ENCODE results near the gene ANKRD29.

The ANKRD29 gene, protein sequence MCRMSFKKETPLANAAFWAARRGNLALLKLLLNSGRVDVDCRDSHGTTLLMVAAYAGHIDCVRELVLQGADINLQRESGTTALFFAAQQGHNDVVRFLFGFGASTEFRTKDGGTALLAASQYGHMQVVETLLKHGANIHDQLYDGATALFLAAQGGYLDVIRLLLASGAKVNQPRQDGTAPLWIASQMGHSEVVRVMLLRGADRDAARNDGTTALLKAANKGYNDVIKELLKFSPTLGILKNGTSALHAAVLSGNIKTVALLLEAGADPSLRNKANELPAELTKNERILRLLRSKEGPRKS

DNA sequence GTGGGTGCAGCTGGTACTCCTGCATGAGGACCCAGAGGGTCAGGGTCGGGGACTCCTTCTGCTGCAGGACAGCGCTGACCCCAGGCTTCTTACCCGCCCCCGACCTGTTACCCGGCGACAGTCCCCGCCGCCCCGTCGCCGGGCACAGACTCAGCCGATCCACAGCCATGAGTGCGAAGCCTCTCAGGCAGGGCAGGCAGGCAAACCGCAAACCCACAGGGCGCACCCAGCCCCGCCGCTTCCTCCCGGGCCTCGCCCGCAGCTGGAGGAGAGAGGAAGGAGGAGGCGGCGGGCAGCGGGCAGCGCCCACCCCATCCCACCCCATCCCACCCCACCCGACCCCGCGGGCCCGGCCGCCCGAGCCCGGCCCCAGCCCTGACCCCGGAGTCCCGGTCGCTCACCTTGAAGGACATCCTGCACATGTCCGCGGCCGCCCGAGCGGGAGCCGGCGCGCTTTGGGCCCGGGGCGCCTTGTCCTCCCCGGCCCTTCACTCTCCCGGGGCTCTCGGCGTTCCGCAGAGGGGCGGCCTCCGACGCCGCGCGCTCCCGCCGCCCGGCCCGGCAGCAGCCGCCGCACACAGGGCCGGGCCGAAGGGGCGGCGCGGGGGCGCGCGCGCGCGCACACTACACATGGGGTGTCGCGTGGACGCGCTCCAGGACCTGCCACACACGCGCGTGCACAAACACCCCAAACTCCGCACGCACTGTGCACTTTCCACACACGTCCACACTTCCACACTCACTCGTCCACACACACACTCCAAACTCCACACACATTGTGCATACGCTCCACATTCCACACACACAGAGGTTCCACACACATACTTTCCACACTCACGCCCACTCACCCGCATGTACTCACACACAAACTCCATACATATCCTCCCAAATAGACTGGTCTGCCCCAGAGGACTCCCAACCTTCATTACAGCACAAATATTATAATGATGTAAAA, at the start of gene ANKRD29:
Gene ANKRD29 (minus strand): TSS at position 603 of the 955 bp plus-strand sequence. CDS start 181 bp downstream, at position 422.
- DNase-seq: peak; percentile 31

DNA sequence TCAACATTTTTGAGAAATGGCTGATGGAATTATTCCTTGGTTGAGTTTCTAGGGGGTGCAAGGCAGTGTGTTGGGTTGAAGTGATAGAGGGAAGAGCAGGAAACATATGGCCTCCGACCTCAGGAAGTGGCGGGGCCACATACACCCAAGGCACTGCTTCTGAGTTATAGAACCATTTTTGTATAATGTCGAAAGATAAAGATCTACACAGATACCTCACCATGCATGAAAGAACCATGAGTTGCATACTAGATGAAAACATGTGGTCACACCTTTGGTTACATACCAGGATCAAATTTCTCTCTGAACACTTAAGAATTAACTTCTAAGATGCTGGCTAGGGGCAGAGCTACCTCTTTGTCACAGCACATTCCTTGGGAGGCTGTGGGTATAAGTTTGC, 49.7 kb upstream of the ANKRD29 start:
- no peak for DNase-seq

DNA sequence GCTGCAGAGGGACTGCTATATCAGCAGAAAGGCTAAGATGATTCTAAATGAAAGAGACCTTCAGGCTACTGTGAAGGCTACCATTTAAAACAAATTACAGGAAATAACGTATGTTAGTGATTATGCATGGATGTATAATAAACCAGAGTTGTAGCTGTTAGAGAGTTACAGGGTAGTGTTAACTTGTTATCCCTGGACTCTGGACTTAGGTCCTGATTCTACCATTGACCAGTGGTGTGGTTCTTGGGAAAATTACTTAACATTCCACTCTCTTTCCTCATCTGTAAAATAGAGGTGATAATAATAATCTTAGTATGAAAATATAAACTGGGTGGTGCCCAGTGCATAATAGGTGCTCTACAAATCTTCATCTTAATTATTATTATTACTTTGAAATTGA, 48.7 kb upstream of the ANKRD29 start:
- no peak for DNase-seq

DNA sequence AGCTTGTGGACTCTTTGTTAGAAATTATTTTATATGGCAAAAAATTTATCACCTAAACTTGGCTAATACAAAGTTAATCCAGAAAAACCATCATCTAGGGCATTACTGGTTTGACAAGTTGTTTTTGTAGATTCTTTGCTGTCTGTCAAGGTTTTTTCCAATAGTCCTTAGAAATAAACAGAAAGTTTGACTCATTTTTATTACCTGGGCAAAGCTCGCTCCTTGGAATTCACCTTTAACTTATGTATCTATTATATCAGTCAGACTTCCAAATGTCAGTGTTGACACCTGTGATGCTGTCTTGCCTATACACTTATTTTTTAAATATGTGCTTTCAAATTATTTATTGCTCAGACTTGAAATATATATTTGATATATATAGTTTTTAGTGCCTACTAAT, 48.2 kb upstream of the ANKRD29 start:
- no peak for DNase-seq

DNA sequence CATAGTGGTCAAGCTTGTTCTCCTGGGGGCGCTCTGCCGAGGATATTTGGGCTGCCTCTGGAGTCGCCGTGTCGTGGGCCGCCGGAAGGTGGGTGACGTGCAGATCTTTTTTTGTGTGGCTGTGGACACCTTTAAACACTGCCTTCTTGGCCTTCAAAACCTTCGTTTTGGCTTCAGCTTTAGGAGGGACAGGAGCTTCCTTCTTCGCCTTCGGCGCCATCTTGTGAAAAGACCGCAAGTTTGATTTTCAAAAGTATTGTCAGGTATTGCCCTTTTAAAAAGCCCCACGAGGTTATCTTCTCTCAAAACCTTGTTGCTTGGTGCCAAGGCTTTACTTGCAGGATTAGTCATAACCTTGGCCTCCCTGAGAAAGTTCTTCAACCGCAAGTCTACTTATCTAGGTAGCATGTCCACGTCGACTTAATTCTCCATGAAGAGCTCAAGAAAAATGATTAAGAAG, 47.4 kb upstream of the ANKRD29 start:
- DNase-seq: no peak

DNA sequence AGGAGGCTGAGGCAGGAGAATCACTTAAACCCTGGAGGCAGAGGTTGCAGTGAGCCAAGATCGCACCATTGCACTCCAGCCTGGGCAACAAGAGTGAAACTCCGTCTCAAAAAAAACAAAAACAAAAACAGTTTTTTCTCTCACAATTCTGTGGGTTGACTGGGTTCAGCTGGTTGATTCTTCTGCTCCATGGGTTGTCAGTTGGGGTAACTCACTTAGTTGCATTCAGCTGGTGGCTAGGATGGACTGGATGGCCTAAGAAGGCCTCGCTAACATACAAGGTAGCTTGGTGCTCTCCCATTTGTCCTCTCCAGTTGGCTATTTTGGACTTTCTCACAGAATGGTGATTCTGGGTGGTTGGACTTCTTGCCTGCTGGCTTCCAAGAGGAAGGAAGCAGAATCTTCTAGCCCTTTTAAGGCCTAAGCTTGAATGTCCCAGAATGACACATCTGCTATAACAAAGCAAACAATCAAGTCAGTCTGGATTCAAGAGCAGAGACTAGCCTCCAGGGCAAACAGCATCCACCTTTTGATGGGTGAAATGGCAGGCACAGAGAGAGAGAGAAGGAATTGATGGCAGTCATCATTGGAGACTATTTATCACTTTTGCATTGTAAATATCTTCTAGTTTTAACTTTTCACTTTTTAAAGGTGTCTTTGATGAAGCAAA, 44.4 kb upstream of the ANKRD29 start:
- no peak for DNase-seq

DNA sequence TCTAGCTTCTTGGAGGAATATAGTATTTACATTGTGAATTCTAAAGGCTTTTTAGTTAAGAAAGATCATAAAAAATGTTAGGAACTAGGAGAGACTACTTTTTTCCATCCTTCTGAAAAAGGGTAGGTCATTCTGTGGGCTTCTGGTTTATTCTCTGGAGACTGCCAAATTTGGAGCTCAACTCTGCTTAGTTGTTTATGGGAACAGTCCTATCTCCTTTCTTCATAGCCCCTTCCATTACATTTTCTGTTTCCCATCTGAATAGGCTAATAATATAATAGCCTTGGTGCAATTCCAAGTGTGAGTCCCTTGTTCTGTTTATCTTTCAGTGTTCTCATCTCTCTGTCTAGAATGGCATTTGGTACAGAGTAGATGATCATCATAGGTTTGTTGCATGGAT, 42.1 kb upstream of the ANKRD29 start:
- no peak for DNase-seq

DNA sequence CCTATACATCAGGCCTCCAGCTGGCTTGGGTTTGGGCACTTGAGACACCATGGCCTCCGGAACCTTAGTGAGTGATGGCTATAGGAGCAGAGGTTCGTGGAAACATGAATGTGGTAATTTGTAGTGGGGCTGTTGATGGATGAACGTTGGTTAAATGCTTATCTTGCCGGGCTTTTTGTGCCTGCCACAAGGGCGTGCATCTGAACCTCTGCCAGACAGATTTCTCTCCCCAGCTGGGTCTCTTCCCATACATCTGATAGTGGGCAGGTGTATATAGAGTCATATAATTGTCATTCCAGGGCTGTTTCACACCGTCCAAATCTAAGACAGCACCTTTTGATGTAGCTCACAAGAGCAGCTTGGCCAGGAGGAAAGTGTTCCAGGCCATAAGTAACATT, 41.3 kb upstream of the ANKRD29 start:
- no peak for DNase-seq

DNA sequence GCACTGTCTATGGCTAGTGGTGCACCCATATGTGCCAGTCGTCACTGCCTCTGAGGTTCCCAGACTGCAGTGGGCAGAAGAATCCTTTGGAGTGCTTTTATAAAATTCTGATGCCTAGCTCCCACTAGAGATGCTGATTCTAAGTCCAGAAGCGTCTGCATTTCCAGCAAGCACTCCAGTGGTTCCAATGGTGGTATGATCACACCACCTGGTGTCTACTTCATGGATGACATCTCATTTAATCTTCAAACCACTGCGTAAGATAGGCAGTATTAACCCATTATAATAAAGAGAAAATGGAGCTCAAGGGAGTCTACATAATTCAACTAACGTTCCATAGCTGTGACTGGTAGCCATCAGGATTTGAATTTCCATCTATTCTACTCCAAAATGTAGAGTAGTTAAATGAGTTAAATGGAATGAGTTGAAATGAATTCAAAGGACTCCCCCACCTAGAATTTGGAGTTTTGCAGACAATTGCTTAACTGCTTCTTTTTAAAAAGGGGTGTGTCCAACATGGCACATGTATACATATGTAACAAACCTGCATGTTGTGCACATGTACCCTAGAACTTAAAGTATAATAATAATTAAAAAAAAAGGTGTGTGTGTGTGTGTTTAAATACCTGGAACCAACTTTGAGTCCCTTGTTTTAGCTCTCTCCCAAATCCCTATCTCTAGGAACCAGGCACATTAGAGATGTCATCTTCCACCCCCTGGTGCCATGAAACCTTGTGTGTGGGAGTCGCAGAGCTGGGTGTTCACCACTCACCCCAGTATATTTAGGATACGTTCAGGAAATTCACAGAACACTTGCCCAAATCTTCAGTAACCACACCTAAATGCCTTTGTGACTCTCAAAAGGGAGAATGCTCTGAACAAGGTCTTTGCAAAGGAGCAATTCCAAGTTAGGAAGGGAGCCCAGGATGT, 40.6 kb upstream of the ANKRD29 start:
- no peak for DNase-seq

DNA sequence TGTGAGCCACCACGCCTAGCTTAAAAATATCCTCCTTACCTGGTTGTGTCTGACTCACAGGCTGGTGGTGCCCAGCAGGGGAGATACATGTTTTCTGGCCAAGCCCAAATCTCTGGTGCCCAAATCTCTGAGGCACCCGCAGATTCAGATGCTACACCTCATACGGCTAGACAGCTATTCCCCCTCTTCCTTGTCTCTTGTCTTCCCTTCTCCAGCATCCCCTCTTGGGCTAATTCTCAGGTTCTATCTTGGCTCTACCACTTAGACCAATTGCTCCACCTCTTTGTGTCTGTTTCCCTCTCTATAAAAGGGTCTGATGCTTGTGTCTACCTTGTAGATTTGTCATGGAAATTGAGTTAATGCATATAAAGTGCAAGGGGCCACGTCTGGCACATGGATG, 39.9 kb upstream of the ANKRD29 start:
- DNase-seq: no peak

DNA sequence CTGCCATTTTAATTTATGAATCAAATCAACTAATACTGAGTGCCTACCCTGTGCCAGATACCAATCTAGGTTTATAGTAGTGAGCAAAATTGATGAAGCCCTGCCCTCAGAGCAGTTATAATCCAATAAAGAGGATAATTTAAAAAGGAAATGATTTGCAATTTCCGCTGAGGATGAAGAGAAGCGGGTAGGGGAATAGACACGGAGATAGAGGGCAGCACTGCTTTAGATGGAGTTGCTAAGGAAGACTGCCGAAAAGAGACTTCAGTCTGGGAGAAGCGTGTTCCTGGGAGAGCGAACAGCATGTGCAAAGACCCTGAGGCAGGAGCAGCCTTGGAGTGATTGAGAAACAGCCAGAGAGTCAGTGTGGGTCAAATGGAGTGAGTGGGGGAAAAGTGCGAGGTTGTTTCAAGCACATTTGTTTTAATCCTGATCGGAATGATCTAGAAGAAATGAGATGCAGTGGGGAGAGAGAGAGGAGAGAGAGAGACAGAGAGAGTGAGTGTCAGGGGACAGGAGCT, 38.9 kb upstream of the ANKRD29 start:
- DNase-seq: no peak

DNA sequence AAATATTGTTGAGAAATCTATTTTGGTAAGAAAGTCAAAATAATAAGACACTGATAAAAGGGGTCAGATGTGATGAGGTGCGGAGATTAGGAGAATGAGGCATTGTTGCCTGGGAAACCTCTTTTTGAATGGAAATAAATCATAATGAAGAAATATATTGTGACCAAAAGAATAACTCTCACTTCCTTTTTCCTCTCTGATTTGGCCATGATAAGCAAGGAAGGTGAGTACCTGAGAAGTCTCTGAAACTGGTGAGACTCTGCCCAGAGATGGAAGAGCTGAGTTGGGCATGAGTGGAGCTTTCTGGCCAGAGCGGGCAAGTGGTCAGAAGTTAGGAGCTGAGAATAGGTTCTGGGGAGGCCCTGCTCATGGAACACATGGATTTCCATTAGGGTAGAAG, 38.3 kb upstream of the ANKRD29 start:
- no peak for DNase-seq

DNA sequence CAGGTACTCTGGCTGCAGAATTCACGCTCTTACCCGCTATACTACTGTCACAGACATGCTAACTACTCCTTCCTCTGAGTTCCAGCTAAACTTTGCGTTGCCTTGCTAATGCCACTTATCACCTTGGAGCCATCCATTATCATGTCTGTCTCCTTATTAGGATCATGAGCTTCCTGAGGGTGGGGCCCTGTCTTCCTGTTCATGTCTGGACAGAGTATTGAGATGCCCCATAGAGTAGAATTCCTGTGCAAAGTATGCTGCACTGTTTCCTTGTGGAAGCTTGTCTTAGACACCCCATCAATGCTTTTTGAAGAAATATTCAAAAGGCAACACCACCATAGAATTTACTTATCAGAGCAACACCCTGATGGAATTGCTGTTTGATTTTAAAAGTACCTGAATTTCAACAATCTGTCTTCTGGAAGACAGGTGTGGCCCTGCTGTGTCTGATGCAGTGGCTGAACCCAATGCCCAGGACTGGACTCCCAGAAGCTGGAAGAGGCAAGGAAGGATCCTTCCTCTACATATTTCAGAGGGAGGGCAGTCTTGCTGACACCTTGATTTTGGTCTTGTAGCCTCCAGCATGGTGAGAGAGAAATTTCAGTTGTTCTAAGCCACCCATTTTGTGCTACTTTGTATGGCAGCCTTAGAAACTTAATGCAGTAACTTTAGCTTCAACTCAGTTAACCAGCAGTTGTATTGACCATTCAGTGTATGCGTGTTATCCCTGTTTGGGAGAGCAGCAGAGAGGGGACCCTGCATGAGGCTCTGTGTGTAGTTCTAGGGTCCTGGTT, 32.1 kb upstream of the ANKRD29 start:
- no peak for DNase-seq

DNA sequence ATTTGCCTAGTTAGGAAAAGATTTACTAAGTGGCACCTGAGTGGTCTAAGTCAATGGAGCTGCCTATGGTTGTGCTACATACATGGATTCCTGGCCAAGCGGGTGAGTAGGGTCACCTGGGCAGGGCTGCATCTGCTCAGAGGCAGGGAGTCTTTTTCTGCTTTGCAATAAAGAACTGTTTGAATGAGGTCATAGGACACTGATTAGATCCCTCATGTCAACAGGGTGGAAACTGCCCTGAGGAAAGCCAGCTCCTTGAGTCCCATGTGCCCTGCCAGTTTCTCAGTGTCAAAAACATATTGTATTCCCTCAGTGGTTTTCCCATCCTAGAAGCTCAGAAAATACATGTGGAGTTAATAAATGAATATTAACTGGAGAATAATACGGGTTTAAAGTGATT, 31.1 kb upstream of the ANKRD29 start:
- DNase-seq: no peak

DNA sequence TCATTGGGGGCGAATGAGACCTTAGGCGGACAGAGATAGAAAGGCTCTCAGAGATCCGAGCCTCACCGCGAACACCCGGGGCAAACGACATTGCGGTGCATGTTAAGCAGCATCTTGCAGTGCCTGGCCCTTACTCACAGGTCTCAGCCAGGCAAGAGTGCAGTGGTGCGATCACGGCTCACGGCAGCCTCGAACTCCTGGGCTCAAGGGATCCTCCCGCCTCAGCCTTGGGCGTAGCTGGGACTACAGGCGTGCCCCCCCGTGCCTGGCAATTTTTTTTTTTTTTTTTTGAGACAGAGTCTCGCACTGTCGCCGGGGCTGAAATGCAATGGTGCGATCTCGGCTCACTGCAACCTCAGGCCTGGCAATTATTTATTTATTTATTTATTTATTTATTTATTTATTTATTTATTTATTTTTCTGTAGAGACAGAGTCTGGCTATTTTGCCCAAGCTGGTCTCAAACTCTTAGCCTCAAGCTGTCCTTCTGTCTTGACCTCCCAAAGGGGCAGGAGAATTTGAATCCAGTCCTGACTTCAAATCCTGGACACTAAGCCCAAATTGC, 27.9 kb upstream of the ANKRD29 start:
- DNase-seq: no peak

DNA sequence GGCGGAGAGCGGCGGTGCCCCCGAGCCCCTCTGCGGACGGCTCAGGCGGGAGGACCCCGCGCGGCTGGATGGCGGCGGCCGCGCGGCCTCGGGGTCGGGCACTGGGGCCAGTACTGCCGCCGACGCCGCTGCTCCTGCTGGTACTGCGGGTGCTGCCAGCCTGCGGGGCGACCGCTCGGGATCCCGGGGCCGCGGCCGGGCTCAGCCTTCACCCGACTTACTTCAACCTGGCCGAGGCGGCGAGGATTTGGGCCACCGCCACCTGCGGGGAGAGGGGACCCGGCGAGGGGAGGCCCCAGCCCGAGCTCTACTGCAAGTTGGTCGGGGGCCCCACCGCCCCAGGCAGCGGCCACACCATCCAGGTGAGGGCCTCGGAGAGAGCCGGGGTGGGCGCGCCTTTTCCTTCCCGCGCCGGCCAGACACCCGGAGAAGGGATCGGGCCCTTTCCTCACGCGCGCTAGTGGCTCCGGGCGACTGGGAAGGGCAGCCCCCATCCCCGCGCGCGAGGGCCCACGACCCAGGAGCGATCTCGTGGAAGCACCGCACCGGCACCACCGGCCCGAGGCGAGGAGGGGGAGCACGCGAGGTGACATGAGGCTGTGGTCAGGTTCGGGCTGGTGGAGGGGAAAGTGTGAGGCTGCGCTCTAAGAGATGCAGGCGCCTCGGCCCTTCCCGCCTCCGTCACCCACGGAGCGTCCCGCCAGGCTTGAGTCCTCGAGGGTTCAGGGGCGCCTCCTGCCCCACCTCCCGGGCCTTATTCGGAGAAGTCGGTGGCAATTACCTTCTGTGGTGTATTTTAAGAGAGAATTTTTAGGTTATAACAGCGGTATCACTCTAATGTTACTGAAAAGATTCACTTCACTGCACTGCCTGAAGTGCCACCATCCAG, 27.1 kb upstream of the ANKRD29 start:
- no peak for DNase-seq

DNA sequence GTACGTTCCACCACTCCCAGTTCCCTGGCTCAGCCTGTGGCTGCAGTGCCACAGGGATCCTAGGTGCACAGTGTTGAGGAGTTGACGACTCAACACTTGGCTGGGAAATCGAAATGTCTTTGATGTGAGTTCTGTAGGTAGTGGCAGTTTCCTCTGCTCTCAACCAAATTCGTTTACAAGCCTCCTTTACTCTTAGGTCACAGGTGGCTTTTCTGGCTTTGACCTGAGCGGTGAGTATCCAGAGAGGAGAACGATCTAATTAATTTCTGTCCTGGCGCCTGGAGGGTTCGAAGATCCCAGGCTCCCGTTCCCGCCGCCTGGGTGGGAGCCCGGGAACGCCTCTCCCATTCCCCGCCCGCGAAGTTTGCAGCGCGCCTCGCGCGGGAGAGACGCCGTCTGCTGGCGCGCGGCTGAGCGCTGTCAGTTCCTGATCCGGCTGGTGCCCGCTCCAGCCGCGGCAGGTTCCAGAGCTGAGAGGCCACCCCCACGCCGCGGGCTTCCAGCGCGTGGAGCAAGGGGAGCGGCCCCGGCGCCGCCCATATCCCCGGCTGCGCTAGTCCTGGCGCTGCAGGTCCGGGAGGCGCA, 26.4 kb upstream of the ANKRD29 start, which contains the start of gene LAMA3:
Gene LAMA3 (plus strand): TSS at position 423 of the 585 bp plus-strand sequence. CDS start 231 bp downstream, outside the sequence.
- DNase-seq: peak; percentile 11

DNA sequence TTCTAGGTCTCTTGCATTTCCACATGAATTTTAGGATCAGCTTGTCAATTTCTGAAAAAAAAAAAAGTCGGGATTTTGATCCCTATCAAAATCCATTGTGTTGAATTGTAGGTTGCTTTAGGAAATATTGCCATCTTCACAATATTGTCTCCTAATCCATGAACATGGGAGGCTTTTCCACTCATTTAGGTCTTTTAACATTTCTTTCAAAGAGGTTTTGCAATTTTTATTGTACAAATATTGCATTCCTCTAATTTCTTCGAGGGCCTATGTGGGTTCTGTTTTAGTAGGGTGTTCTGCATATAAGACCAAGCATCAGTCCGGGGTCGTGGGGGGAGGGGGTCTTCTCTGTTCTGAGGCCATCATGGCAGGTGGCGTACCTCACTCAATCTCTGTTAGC, 25.8 kb upstream of the ANKRD29 start:
- no peak for DNase-seq

DNA sequence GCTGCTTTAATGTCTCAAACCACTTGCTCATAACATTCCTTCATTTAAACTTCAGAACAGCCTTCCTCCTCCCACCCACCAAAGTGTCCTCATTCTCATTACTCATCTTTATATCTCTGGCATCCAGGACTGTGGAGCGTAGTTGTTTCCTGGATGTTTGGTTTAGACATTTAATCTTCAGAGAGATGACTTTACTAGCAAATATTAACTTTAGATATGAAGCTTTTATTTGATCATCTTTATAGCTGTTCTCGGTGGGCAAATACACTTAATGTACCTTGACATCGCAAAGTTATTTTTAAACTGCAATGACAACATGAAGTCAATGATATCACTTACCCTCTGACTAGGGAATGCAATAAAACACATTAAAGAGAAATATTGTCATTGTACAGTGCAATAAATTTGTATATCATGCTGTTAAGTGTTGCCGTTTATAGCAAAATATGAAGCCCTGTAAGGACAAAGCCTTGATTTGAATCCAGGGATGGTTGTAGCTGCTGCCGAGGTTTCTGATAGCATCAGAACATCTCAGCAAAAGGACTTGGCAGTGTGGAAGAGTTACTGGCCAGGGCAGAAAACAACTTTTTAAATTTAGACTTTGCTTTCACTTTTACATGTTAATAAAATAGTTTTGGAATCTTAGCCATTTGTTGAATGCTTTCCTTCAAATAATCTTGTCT, 21.9 kb upstream of the ANKRD29 start:
- DNase-seq: no peak

All from stimulated activated naive CD4-positive, alpha-beta T cell treated with Interleukin-2 at 50 U/mL for 16 hours (primary cell).